GM23338 (cell line): ENCODE results near the gene MRGPRF.

Experiments used
- CREB1 ChIP-seq: fragments of 250-450 bp; sonication (Bioruptor Pico); IDR thresholded peaks from 2 replicates; pipeline ENCODE4 v1.5.0; 2020; ENCODE audit warnings: low read depth, mild to moderate bottlenecking, moderate library complexity
- EZH2 ChIP-seq: fragments of 200-600 bp; sonication (generic); IDR thresholded peaks from one replicate; pipeline ENCODE4 v1.8.0; 2017; ENCODE audit warnings: antibody characterized with exemption, mild to moderate bottlenecking, low read depth; ENCODE audit not compliant: unreplicated experiment
- EZH2phosphoT487 ChIP-seq: fragments of 200-600 bp; sonication (generic); IDR thresholded peaks from one replicate; pipeline ENCODE4 v1.8.1; 2018; ENCODE audit warnings: antibody characterized with exemption; ENCODE audit not compliant: unreplicated experiment
- JUNB ChIP-seq: IDR thresholded peaks from one replicate; pipeline ENCODE4 v1.6.1; 2016; ENCODE audit warnings: antibody characterized with exemption; ENCODE audit not compliant: unreplicated experiment
- NANOG ChIP-seq: IDR thresholded peaks from 2 replicates; pipeline ENCODE4 v1.6.1; 2016; ENCODE audit warnings: antibody characterized with exemption, borderline replicate concordance
- POLR2AphosphoS5 ChIP-seq: IDR thresholded peaks from 2 replicates; pipeline ENCODE4 v1.6.1; 2016; ENCODE audit warnings: antibody characterized with exemption, low read depth
- REST ChIP-seq: IDR thresholded peaks from one replicate; pipeline ENCODE4 v1.6.1; 2018; ENCODE audit warnings: antibody characterized with exemption; ENCODE audit not compliant: unreplicated experiment
- ZNF114 ChIP-seq: fragments of 250-450 bp; sonication (Bioruptor Pico); IDR thresholded peaks from 2 replicates; pipeline ENCODE4 v1.5.0; 2020; ENCODE audit warnings: mild to moderate bottlenecking, moderate library complexity
- ZNF331 ChIP-seq: fragments of 250-450 bp; sonication (Bioruptor Pico); IDR thresholded peaks from 2 replicates; pipeline ENCODE4 v1.5.0; 2020; ENCODE audit warnings: low read depth, mild to moderate bottlenecking, moderate library complexity
- TF ChIP-seq, protein P1 (sequence below), 2 experiments: fragments of 200-600 bp in 1 of 2; sonication (generic) in 1 of 2; conservative IDR thresholded peaks; 2 replicates each; pipeline versions ENCODE4 v1.5.1 to v1.6.1; 2016 to 2017; ENCODE audit warnings: antibody characterized with exemption in 2 of 2, low read depth in 2 of 2, mild to moderate bottlenecking in 2 of 2, moderate library complexity in 1 of 2
- TF ChIP-seq, protein P2 (sequence below): IDR thresholded peaks from 2 replicates; pipeline ENCODE4 v1.6.1; 2016; ENCODE audit warnings: antibody characterized with exemption
- TF ChIP-seq, protein P3 (sequence below): fragments of 250-450 bp; sonication (Bioruptor Pico); IDR thresholded peaks from 2 replicates; pipeline ENCODE4 v1.5.0; 2020; ENCODE audit warnings: mild to moderate bottlenecking, moderate library complexity

GRCh38 chr11:69052343-69053168, 39.5 kb upstream of the MRGPRF start:
- TF ChIP-seq, protein P1, sequence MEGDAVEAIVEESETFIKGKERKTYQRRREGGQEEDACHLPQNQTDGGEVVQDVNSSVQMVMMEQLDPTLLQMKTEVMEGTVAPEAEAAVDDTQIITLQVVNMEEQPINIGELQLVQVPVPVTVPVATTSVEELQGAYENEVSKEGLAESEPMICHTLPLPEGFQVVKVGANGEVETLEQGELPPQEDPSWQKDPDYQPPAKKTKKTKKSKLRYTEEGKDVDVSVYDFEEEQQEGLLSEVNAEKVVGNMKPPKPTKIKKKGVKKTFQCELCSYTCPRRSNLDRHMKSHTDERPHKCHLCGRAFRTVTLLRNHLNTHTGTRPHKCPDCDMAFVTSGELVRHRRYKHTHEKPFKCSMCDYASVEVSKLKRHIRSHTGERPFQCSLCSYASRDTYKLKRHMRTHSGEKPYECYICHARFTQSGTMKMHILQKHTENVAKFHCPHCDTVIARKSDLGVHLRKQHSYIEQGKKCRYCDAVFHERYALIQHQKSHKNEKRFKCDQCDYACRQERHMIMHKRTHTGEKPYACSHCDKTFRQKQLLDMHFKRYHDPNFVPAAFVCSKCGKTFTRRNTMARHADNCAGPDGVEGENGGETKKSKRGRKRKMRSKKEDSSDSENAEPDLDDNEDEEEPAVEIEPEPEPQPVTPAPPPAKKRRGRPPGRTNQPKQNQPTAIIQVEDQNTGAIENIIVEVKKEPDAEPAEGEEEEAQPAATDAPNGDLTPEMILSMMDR (conservative IDR thresholded peaks at IDR 0.05; ENCODE audit: low read depth in 2 of 2) = no peak
- no peak for TF ChIP-seq EZH2
- TF ChIP-seq EZH2phosphoT487 = no peak
- TF ChIP-seq REST = no peak
- no peak for TF ChIP-seq POLR2AphosphoS5
- TF ChIP-seq, protein P2, sequence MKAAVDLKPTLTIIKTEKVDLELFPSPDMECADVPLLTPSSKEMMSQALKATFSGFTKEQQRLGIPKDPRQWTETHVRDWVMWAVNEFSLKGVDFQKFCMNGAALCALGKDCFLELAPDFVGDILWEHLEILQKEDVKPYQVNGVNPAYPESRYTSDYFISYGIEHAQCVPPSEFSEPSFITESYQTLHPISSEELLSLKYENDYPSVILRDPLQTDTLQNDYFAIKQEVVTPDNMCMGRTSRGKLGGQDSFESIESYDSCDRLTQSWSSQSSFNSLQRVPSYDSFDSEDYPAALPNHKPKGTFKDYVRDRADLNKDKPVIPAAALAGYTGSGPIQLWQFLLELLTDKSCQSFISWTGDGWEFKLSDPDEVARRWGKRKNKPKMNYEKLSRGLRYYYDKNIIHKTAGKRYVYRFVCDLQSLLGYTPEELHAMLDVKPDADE = no peak
- no peak for TF ChIP-seq ZNF114 (CRISPR knock-in tag)
- TF ChIP-seq, protein P3, sequence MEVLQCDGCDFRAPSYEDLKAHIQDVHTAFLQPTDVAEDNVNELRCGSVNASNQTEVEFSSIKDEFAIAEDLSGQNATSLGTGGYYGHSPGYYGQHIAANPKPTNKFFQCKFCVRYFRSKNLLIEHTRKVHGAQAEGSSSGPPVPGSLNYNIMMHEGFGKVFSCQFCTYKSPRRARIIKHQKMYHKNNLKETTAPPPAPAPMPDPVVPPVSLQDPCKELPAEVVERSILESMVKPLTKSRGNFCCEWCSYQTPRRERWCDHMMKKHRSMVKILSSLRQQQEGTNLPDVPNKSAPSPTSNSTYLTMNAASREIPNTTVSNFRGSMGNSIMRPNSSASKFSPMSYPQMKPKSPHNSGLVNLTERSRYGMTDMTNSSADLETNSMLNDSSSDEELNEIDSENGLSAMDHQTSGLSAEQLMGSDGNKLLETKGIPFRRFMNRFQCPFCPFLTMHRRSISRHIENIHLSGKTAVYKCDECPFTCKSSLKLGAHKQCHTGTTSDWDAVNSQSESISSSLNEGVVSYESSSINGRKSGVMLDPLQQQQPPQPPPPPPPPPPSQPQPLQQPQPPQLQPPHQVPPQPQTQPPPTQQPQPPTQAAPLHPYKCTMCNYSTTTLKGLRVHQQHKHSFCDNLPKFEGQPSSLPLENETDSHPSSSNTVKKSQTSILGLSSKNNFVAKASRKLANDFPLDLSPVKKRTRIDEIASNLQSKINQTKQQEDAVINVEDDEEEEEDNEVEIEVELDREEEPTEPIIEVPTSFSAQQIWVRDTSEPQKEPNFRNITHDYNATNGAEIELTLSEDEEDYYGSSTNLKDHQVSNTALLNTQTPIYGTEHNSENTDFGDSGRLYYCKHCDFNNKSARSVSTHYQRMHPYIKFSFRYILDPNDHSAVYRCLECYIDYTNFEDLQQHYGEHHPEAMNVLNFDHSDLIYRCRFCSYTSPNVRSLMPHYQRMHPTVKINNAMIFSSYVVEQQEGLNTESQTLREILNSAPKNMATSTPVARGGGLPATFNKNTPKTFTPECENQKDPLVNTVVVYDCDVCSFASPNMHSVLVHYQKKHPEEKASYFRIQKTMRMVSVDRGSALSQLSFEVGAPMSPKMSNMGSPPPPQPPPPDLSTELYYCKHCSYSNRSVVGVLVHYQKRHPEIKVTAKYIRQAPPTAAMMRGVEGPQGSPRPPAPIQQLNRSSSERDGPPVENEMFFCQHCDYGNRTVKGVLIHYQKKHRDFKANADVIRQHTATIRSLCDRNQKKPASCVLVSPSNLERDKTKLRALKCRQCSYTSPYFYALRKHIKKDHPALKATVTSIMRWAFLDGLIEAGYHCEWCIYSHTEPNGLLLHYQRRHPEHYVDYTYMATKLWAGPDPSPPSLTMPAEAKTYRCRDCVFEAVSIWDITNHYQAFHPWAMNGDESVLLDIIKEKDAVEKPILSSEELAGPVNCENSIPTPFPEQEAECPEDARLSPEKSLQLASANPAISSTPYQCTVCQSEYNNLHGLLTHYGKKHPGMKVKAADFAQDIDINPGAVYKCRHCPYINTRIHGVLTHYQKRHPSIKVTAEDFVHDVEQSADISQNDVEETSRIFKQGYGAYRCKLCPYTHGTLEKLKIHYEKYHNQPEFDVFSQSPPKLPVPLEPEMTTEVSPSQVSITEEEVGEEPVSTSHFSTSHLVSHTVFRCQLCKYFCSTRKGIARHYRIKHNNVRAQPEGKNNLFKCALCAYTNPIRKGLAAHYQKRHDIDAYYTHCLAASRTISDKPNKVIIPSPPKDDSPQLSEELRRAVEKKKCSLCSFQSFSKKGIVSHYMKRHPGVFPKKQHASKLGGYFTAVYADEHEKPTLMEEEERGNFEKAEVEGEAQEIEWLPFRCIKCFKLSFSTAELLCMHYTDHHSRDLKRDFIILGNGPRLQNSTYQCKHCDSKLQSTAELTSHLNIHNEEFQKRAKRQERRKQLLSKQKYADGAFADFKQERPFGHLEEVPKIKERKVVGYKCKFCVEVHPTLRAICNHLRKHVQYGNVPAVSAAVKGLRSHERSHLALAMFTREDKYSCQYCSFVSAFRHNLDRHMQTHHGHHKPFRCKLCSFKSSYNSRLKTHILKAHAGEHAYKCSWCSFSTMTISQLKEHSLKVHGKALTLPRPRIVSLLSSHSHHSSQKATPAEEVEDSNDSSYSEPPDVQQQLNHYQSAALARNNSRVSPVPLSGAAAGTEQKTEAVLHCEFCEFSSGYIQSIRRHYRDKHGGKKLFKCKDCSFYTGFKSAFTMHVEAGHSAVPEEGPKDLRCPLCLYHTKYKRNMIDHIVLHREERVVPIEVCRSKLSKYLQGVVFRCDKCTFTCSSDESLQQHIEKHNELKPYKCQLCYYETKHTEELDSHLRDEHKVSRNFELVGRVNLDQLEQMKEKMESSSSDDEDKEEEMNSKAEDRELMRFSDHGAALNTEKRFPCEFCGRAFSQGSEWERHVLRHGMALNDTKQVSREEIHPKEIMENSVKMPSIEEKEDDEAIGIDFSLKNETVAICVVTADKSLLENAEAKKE = no peak
- TF ChIP-seq CREB1 (CRISPR knock-in tag) = no peak
- TF ChIP-seq JUNB = no peak
- no peak for TF ChIP-seq ZNF331
- TF ChIP-seq NANOG = no peak
